Osteoblast (primary cell): ENCODE results near the gene PSD2. TPM values are rescaled to one million over a fixed set of nuclear protein-coding genes. Genes with fewer than 3 reads are reported as not detected.

Experiments
- DNase-seq: peaks from one replicate; pipeline ENCODE4 v3.0.0; 2011; ENCODE audit warnings: low spot score, mixed read lengths; ENCODE audit not compliant: insufficient read length; ENCODE audit errors: missing footprints
- H2AFZ ChIP-seq: 2 replicates; pipeline ENCODE4 v1.6.0; 2011; ENCODE audit warnings: mild to moderate bottlenecking, low read length
- H3K27ac ChIP-seq: 2 replicates; pipeline ENCODE4 v1.5.1; 2011; ENCODE audit warnings: mild to moderate bottlenecking, low read depth, low read length, moderate library complexity
- H3K27me3 ChIP-seq: 2 replicates; pipeline ENCODE4 v1.6.0; 2012; ENCODE audit warnings: mild to moderate bottlenecking, control low read depth, inconsistent platforms, low read length, moderate library complexity; ENCODE audit not compliant: insufficient read depth
- H3K36me3 ChIP-seq: 2 replicates; pipeline ENCODE4 v1.5.1; 2011; ENCODE audit warnings: mild to moderate bottlenecking, low read length, control low read depth, moderate library complexity; ENCODE audit not compliant: insufficient read depth
- H3K4me1 ChIP-seq: 2 replicates; pipeline ENCODE4 v1.5.1; 2011; ENCODE audit warnings: mild to moderate bottlenecking, low read length, control low read depth, moderate library complexity; ENCODE audit not compliant: insufficient read depth
- H3K4me2 ChIP-seq: 2 replicates; pipeline ENCODE4 v1.6.0; 2011; ENCODE audit warnings: mild to moderate bottlenecking, low read length; ENCODE audit not compliant: insufficient read depth
- H3K4me3 ChIP-seq: fragments of 200-600 bp; sonication (generic); 3 replicates; pipeline ENCODE4 v1.5.1; 2012; ENCODE audit warnings: mild to moderate bottlenecking, low read length, inconsistent platforms; ENCODE audit not compliant: insufficient read depth
- H3K79me2 ChIP-seq: 2 replicates; pipeline ENCODE4 v1.6.0; 2012; ENCODE audit warnings: mild to moderate bottlenecking, low read length, control low read depth, inconsistent platforms; ENCODE audit not compliant: insufficient read depth
- H3K9me3 ChIP-seq: 2 replicates; pipeline ENCODE4 v1.5.1; 2011; ENCODE audit warnings: low read depth, low read length, control low read depth
- H4K20me1 ChIP-seq: 2 replicates; pipeline ENCODE4 v1.6.0; 2012; ENCODE audit warnings: mild to moderate bottlenecking, low read length, control low read depth; ENCODE audit not compliant: insufficient read depth
- CTCF ChIP-seq: IDR thresholded peaks from 2 replicates; pipeline ENCODE4 v1.5.1; 2011; ENCODE audit warnings: mild to moderate bottlenecking, low read depth, low read length, moderate library complexity; ENCODE audit errors: extremely low read depth
- total RNA-seq: library from RNA; depleted of rRNA; stranded (reverse); fragments of >200 nt; gene quantifications from 2 replicates; pipeline ENCODE4 v1.2.3, GENCODE V29; 2012

Gene PSD2
- total RNA-seq, 1 donor: 0.36 TPM

GRCh38 chr5:139762615-139763170, 32.9 kb upstream of the PSD2 start:
- DNase-seq: peak; percentile 43
- Histone ChIP-seq H4K20me1 (peaks cover 2% of the 10 kb centered on the region), H3K9me3 (no peaks in the 10 kb centered on the region), H3K27me3 (peaks cover 21% of the 10 kb centered on the region), H3K27ac (no peak overlapping the region), H3K36me3 (no peaks in the 10 kb centered on the region), H3K4me3 (no peak overlapping the region), H3K4me2 (no peak overlapping the region), H3K4me1 (peaks cover 12% of the 10 kb centered on the region), H2AFZ (no peak overlapping the region), H3K79me2 (no peaks in the 10 kb centered on the region)
- TF ChIP-seq CTCF: no peak

- H3K9me3 ChIP-seq: no peaks in the 10 kb centered on the region
- H2AFZ ChIP-seq: no peak overlapping the region
- H3K4me1 ChIP-seq: peaks cover 12% of the 10 kb centered on the region
- H4K20me1 ChIP-seq: peaks cover 2% of the 10 kb centered on the region
- H3K27me3 ChIP-seq: peaks cover 21% of the 10 kb centered on the region
- H3K4me3 ChIP-seq: no peak overlapping the region
- TF ChIP-seq CTCF: no peak
- no peak overlapping the region for H3K4me2 ChIP-seq
- no peaks in the 10 kb centered on the region for H3K36me3 ChIP-seq
- H3K79me2 ChIP-seq: no peaks in the 10 kb centered on the region
- peak; percentile 80 for DNase-seq
- no peak overlapping the region for H3K27ac ChIP-seq
Observed at GRCh38 chr5:139763280-139763929, 32.2 kb upstream of the PSD2 start.

- H3K36me3 ChIP-seq: no peaks in the 10 kb centered on the region
- H2AFZ ChIP-seq: no peak overlapping the region
- peaks cover 2% of the 10 kb centered on the region for H4K20me1 ChIP-seq
- H3K4me3 ChIP-seq: no peak overlapping the region
- no peak overlapping the region for H3K4me2 ChIP-seq
- no peak for TF ChIP-seq CTCF
- H3K9me3 ChIP-seq: no peaks in the 10 kb centered on the region
- peaks cover 21% of the 10 kb centered on the region for H3K27me3 ChIP-seq
- H3K4me1 ChIP-seq: peaks cover 12% of the 10 kb centered on the region
- H3K27ac ChIP-seq: no peak overlapping the region
- DNase-seq: peak; percentile 83
- H3K79me2 ChIP-seq: no peaks in the 10 kb centered on the region
Observed at GRCh38 chr5:139763930-139764791, 31.4 kb upstream of the PSD2 start.
